ENCODE results near the gene RGS6. TPM values are rescaled to one million over a fixed set of nuclear protein-coding genes. Genes with fewer than 3 reads are reported as not detected.
A peak's percentile ranks its signal among the peaks of the same experiment; 100 is the strongest.
"Not testable (repeated sequence)": the region's sequence is repeated elsewhere in the genome, so short reads cannot be mapped to it uniquely, and the experiment has no call there.

The RGS6 gene
- total RNA-seq, 4 donors from 2014 or later: 7.6 to 25.3 (median 17.2) TPM

- peak overlapping the region in 2 of 3 donors; percentile 43 to 54 for H3K27ac ChIP-seq
- peak; percentile 20 to 31 for DNase-seq
- no peaks in the 10 kb centered on the region for H3K36me3 ChIP-seq
- no peaks in the 10 kb centered on the region for H3K4me1 ChIP-seq
- TF ChIP-seq CTCF (IDR thresholded peaks at IDR 0.05) (peak in 1 of 6 experiments; percentile 13), POLR2A (IDR thresholded peaks at IDR 0.05) (no peak)
- intact Hi-C loops (cut with DNase I): loop anchor here (10.0 kb wide), 1 partner anchor 352 kb away; no protein-coding TSS in a partner anchor
- H3K9me3 ChIP-seq: no peaks in the 10 kb centered on the region
- H3K4me3 ChIP-seq (replicated peaks in 1 of 3): peak overlapping the region; percentile 42 to 70 (median 43)
- 1 to 2% methylated on average over 24 of the region's 24 CpGs for WGBS, 2 donors
- no peaks in the 10 kb centered on the region for H3K27me3 ChIP-seq
Observed at GRCh38 chr14:71933001-71933587, 865 bp downstream of the RGS6 start.

GRCh38 chr14:71938273-71938672 is 6.0 kb downstream of the RGS6 start:
- H3K27me3 ChIP-seq; H3K27ac ChIP-seq; H3K4me1 ChIP-seq; H3K4me3 ChIP-seq (replicated peaks in 1 of 3); DNase-seq; H3K36me3 ChIP-seq; H3K9me3 ChIP-seq: not testable (repeated sequence)
- intact Hi-C loops (cut with DNase I): loop anchor here (10.0 kb wide), 1 partner anchor 347 kb away; no protein-coding TSS in a partner anchor
- 85% methylated on average over 3 of the region's 3 CpGs for WGBS, 2 donors

- DNase-seq; H3K36me3 ChIP-seq; H3K9me3 ChIP-seq; H3K27ac ChIP-seq; H3K27me3 ChIP-seq; H3K4me3 ChIP-seq (replicated peaks in 1 of 3); H3K4me1 ChIP-seq: not testable (repeated sequence)
- WGBS, 2 donors: 88 to 96% methylated on average over 1 of the region's 1 CpG
- intact Hi-C loops (cut with DNase I): loop anchor here (10.0 kb wide), 1 partner anchor 345 kb away; no protein-coding TSS in a partner anchor
Observed at GRCh38 chr14:71939344-71939743, 7.1 kb downstream of the RGS6 start.

GRCh38 chr14:71940500-71940899 is 8.3 kb downstream of the RGS6 start:
- H3K36me3 ChIP-seq; intact Hi-C loops (cut with DNase I); H3K9me3 ChIP-seq; H3K27me3 ChIP-seq; H3K4me3 ChIP-seq (replicated peaks in 1 of 3); H3K4me1 ChIP-seq; H3K27ac ChIP-seq; DNase-seq: not testable (repeated sequence)

- H3K4me1 ChIP-seq; H3K9me3 ChIP-seq; H3K27me3 ChIP-seq; intact Hi-C loops (cut with DNase I); H3K36me3 ChIP-seq; H3K4me3 ChIP-seq (replicated peaks in 1 of 3); H3K27ac ChIP-seq; DNase-seq: not testable (repeated sequence)
- 98 to 100% methylated on average over 2 of the region's 2 CpGs for WGBS, 2 donors
Observed at GRCh38 chr14:71941616-71942015, 9.4 kb downstream of the RGS6 start.

GRCh38 chr14:71942904-71943694 is 10.9 kb downstream of the RGS6 start:
- intact Hi-C loops (cut with DNase I): no loop called here
- WGBS, 2 donors: 77 to 80% methylated on average over 4 of the region's 4 CpGs
- Histone ChIP-seq H3K9me3 (no peaks in the 10 kb centered on the region), H3K36me3 (no peaks in the 10 kb centered on the region), H3K4me1 (no peaks in the 10 kb centered on the region), H3K27ac (no peak overlapping the region), H3K4me3 (replicated peaks in 1 of 3) (no peak overlapping the region), H3K27me3 (no peaks in the 10 kb centered on the region)
- DNase-seq: no peak
- no peak for TF ChIP-seq CTCF (IDR thresholded peaks at IDR 0.05)
- TF ChIP-seq POLR2A (IDR thresholded peaks at IDR 0.05): no peak

- no peaks in the 10 kb centered on the region for H3K27me3 ChIP-seq
- no peak for TF ChIP-seq POLR2A (IDR thresholded peaks at IDR 0.05)
- no peak for TF ChIP-seq CTCF (IDR thresholded peaks at IDR 0.05)
- DNase-seq: no peak
- H3K4me1 ChIP-seq: no peaks in the 10 kb centered on the region
- H3K9me3 ChIP-seq: no peaks in the 10 kb centered on the region
- H3K27ac ChIP-seq: no peak overlapping the region
- intact Hi-C loops (cut with DNase I): no loop called here
- H3K4me3 ChIP-seq (replicated peaks in 1 of 3): no peak overlapping the region
- H3K36me3 ChIP-seq: no peaks in the 10 kb centered on the region
- WGBS, 2 donors: 72 to 80% methylated on average over 1 of the region's 1 CpG
Observed at GRCh38 chr14:71943695-71944018, 11.4 kb downstream of the RGS6 start.

Data from thyroid gland (tissue), 4 donors.